Mesodermal cell (in vitro differentiated cells): Measurements from ENCODE around the gene OTOGL.

ENCODE experiments used
- H3K27ac ChIP-seq: 2 replicates; pipeline ENCODE4 v1.7.0; 2013; ENCODE audit warnings: mild to moderate bottlenecking, low read depth, low read length, moderate library complexity; ENCODE audit not compliant: severe bottlenecking
- H3K36me3 ChIP-seq: 2 replicates; pipeline ENCODE4 v1.7.1; 2013; ENCODE audit warnings: mild to moderate bottlenecking, low read length, moderate library complexity; ENCODE audit not compliant: control insufficient read depth, insufficient read depth
- H3K4me1 ChIP-seq: one replicate; pipeline ENCODE4 v1.7.1; 2013; ENCODE audit warnings: mild to moderate bottlenecking, low read length; ENCODE audit not compliant: insufficient read depth, control insufficient read depth, poor library complexity, severe bottlenecking
- H3K4me3 ChIP-seq: 2 replicates; pipeline ENCODE4 v1.7.0; 2013; ENCODE audit warnings: low read length, control low read depth, mild to moderate bottlenecking; ENCODE audit not compliant: insufficient read depth, poor library complexity, severe bottlenecking; ENCODE audit errors: extremely low read depth
- H3K9me3 ChIP-seq: 2 replicates; pipeline ENCODE4 v1.7.1; 2013; ENCODE audit warnings: mild to moderate bottlenecking, low read length, moderate library complexity; ENCODE audit not compliant: control insufficient read depth
- WGBS, 2 experiments: methylation state at CpG; one replicate each; pipeline ENCODE4 v1.1.5; 2013; ENCODE audit warnings: missing lambda C conversion rate in 2 of 2; ENCODE audit not compliant: insufficient coverage in 2 of 2; 5-methylcytosine and 5-hydroxymethylcytosine counted together

Gene OTOGL

DNA sequence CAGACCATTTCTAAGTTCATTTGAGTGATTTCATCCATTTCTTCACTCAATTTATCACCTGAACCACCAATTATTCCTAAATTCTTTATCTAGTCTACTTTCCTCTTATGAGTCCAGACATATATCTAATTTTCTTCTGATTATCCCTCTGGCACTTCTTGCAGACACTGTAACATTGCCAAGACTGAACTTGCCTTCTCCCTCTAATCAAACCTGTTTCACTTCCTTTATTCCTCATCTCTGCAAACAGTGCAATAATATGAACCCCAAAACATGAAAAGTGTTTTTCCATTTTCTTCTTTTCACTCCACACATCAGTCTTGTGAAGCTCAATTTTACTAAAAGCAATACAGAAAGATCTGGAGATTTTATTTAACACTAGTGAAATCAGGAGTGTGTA, 306.9 kb downstream of the OTOGL start:
- Histone ChIP-seq H3K36me3 (no peaks in the 10 kb centered on the region), H3K9me3 (no peaks in the 10 kb centered on the region), H3K4me3 (no peak overlapping the region), H3K27ac (no peak overlapping the region), H3K4me1 (no peaks in the 10 kb centered on the region)

DNA sequence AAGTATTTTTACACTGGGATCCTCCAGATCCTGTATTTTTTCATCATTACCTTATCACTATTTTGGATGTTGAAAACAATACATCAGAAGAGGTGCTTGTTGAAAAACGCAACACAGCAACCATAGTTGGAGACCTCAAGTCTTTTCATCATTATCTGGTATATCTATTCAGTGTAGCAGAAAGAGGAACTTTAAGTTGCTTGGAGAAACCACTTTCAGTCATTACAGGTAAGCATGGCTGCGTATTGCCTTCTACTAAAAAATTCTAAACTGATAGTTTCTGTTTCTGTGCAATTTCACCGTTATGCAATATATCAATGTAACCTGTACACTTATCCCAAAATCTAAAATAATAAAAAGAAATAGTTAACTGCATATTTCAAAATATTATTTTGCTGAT, 312.4 kb downstream of the OTOGL start:
- WGBS, 2 experiments, result no CpG with 5 or more reads among the region's 3 CpGs
- no peak overlapping the region for H3K4me3 ChIP-seq

GRCh38 chr12:80412343-80412953, 313.1 kb downstream of the OTOGL start:
- Histone ChIP-seq H3K4me3 (no peak overlapping the region), H3K36me3 (no peaks in the 10 kb centered on the region), H3K4me1 (no peaks in the 10 kb centered on the region), H3K27ac (no peak overlapping the region), H3K9me3 (no peaks in the 10 kb centered on the region)
- no CpG with 5 or more reads among the region's 3 CpGs for WGBS, 2 experiments

More for the DNA sequence above, 312.4 kb downstream of the OTOGL start:
- Histone ChIP-seq H3K27ac (no peak overlapping the region), H3K9me3 (no peaks in the 10 kb centered on the region), H3K4me1 (no peaks in the 10 kb centered on the region), H3K36me3 (no peaks in the 10 kb centered on the region)

DNA sequence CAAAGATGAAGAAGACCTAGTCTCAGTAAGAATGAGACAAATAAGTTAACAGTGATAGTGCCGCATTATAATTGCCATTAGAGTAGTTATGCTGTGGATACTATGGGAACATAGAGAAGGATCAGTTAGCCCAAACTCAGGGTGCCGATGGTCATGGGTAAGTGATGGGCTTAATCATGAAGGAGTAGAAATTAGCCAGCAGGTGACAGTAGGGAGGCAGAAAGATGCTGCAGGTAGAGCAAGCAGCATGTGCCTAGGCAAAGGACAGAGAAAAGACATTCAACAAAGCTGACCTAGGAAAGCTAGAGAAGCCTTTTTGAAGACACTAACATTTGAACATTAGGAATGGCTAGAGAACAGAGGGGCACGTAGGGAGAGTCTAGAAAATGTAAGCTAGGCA, 314.1 kb downstream of the OTOGL start:
- WGBS, 2 experiments, result 91 to 97% methylated on average over 2 to 3 of the region's 3 CpGs
- no peaks in the 10 kb centered on the region for H3K9me3 ChIP-seq

DNA sequence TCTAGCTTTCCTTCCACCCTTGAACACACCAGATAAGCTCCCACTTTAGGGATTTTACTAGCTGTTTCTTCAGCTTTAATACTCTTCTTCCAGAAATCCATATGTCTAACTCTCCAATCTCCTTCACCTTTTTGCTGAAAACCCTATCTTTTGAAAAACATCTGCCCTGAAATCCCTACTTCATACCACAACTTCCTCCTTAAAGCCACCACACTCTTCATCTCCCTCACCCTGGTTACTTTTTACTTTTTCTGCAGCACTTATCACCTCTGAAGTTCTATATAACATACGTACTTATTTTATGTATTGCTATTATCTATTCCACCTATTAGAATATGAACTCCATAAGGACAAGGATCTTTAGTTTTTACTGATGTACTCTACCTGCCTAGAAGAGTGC, 316.1 kb downstream of the OTOGL start:
- WGBS, 2 experiments, result no CpG with 5 or more reads among the region's 1 CpG

More for the DNA sequence above, 314.1 kb downstream of the OTOGL start:
- no peak overlapping the region for H3K4me3 ChIP-seq
- H3K27ac ChIP-seq, result no peak overlapping the region
- no peaks in the 10 kb centered on the region for H3K4me1 ChIP-seq
- H3K36me3 ChIP-seq, result no peaks in the 10 kb centered on the region

DNA sequence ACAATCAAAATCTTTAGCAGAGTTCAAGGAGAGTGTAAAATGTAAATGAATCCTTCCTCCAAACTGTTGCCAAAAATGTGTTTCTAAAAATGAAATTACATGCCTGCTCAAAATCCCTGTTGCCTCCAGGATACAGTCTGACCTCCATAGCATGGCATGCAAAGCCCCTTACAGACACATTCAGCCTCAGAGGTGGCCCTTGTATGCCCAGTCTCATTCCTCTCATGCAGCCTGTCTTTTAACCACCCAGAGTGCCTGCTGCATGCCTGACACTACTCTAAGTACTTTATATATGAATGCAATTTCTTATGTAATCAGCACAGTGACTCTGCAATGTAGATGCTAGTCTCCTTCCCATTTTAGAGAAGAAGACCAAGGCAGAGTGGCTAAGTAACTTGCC, 320.3 kb downstream of the OTOGL start:
- Histone ChIP-seq H3K27ac (no peak overlapping the region), H3K9me3 (no peaks in the 10 kb centered on the region), H3K4me1 (no peaks in the 10 kb centered on the region), H3K4me3 (no peak overlapping the region), H3K36me3 (no peaks in the 10 kb centered on the region)

More for the DNA sequence above, 316.1 kb downstream of the OTOGL start:
- Histone ChIP-seq H3K27ac (no peak overlapping the region), H3K36me3 (no peaks in the 10 kb centered on the region), H3K4me3 (no peak overlapping the region), H3K9me3 (no peaks in the 10 kb centered on the region), H3K4me1 (no peaks in the 10 kb centered on the region)

- no peaks in the 10 kb centered on the region for H3K9me3 ChIP-seq
- H3K36me3 ChIP-seq, result no peaks in the 10 kb centered on the region
- no peak overlapping the region for H3K4me3 ChIP-seq
- H3K4me1 ChIP-seq, result no peaks in the 10 kb centered on the region
- no peak overlapping the region for H3K27ac ChIP-seq
Observed at GRCh38 chr12:80420075-80420474, 320.7 kb downstream of the OTOGL start.

- H3K4me3 ChIP-seq, result no peak overlapping the region
- no peaks in the 10 kb centered on the region for H3K9me3 ChIP-seq
- H3K36me3 ChIP-seq, result no peaks in the 10 kb centered on the region
- no peak overlapping the region for H3K27ac ChIP-seq
- no peaks in the 10 kb centered on the region for H3K4me1 ChIP-seq
- 0% methylated on average over 1 of the region's 2 CpGs; no CpG with 5 or more reads in 1 of the 2 experiments for WGBS, 2 experiments
Observed at GRCh38 chr12:80422550-80422949, 323.2 kb downstream of the OTOGL start.
